Neural cell (in vitro differentiated cells): ENCODE measurements around the gene GSTM2.

Experiments
- CTCF ChIP-seq: fragments of 450-650 bp; IDR thresholded peaks from 2 replicates; pipeline ENCODE4 v1.5.1; 2014; ENCODE audit warnings: antibody characterized with exemption, mild to moderate bottlenecking, moderate library complexity; ENCODE audit not compliant: poor library complexity, severe bottlenecking
- EP300 ChIP-seq: fragments of 450-650 bp; conservative IDR thresholded peaks from 2 replicates; pipeline ENCODE4 v1.6.1; 2014; ENCODE audit warnings: antibody characterized with exemption, mild to moderate bottlenecking, moderate library complexity; ENCODE audit not compliant: poor library complexity, severe bottlenecking
- EZH2 ChIP-seq: fragments of 200-600, 300-800 bp; shearing (Covaris generic), sonication (generic); IDR thresholded peaks from 2 replicates; pipeline ENCODE4 v1.6.1; 2014; ENCODE audit warnings: antibody characterized with exemption, low read length, borderline replicate concordance, mild to moderate bottlenecking; ENCODE audit not compliant: insufficient read depth, poor library complexity, severe bottlenecking
- POLR2AphosphoS5 ChIP-seq: IDR thresholded peaks from 2 replicates; pipeline ENCODE4 v1.6.1; 2012
- REST ChIP-seq: IDR thresholded peaks from 2 replicates; pipeline ENCODE4 v1.6.1; 2012; ENCODE audit warnings: borderline replicate concordance
- SMC3 ChIP-seq: fragments of 450-650 bp; conservative IDR thresholded peaks from 2 replicates; pipeline ENCODE4 v1.6.1; 2014; ENCODE audit warnings: antibody characterized with exemption, mild to moderate bottlenecking, moderate library complexity; ENCODE audit not compliant: poor library complexity
- TAF1 ChIP-seq: IDR thresholded peaks from 2 replicates; pipeline ENCODE4 v1.6.1; 2012; ENCODE audit warnings: low read depth

- TF ChIP-seq REST, result no peak
- no peak for TF ChIP-seq TAF1
- no peak for TF ChIP-seq CTCF
- TF ChIP-seq EP300, result no peak
- TF ChIP-seq POLR2AphosphoS5, result no peak
- TF ChIP-seq SMC3, result no peak
- TF ChIP-seq EZH2, result no peak
Observed at GRCh38 chr1:109716121-109716520, 48.3 kb downstream of the GSTM2 start.
